HepG2 (cell line): Measurements from ENCODE around the gene DLL4. TPM values are rescaled to one million over a fixed set of nuclear protein-coding genes. Genes with fewer than 3 reads are reported as not detected.

ENCODE experiments used
- AGO1 ChIP-seq: fragments of 200-400 bp; formaldehyde crosslinking; IDR thresholded peaks from 2 replicates; pipeline ENCODE4 v1.6.1; 2017; ENCODE audit warnings: mild to moderate bottlenecking, low read depth, low read length, moderate library complexity; ENCODE audit not compliant: poor library complexity, severe bottlenecking
- BCL6 ChIP-seq: IDR thresholded peaks from 2 replicates; pipeline ENCODE4 v1.6.1; 2016; ENCODE audit warnings: missing genetic modification reagents, missing compliant biosample characterization
- CHD4 ChIP-seq: fragments of 200-600 bp; sonication (generic); IDR thresholded peaks from 2 replicates; pipeline ENCODE4 v1.7.0; 2017; ENCODE audit warnings: mild to moderate bottlenecking, low read length, borderline replicate concordance
- EP300 ChIP-seq, 3 experiments: sonication (generic) in 1 of 3; formaldehyde crosslinking in 1 of 3; IDR thresholded peaks; 2 replicates each; pipeline versions ENCODE4 v1.5.1 to v1.6.1; 2011 to 2020; ENCODE audit warnings: low read depth in 2 of 3, low read length in 2 of 3, borderline replicate concordance in 1 of 3, improper control_type of control experiment in 1 of 3, mild to moderate bottlenecking in 1 of 3, missing genetic modification reagents in 1 of 3, moderate library complexity in 1 of 3
- ERF ChIP-seq: IDR thresholded peaks from 2 replicates; pipeline ENCODE4 v1.6.1; 2018; ENCODE audit warnings: missing biosample characterization, missing genetic modification reagents
- FOXO1 ChIP-seq: sonication (generic); formaldehyde crosslinking; IDR thresholded peaks from 2 replicates; pipeline ENCODE4 v1.4.0; 2020; ENCODE audit warnings: missing genetic modification reagents
- GTF2F1 ChIP-seq: fragments of 150-350 bp; IDR thresholded peaks from 2 replicates; pipeline ENCODE4 v1.6.1; 2014; ENCODE audit warnings: low read length
- HMG20A ChIP-seq: IDR thresholded peaks from 2 replicates; pipeline ENCODE4 v1.6.1; 2016; ENCODE audit warnings: borderline replicate concordance
- HOXD1 ChIP-seq: sonication (generic); formaldehyde crosslinking; IDR thresholded peaks from 2 replicates; pipeline ENCODE4 v1.5.0; 2020; ENCODE audit warnings: missing genetic modification reagents
- MTA3 ChIP-seq: sonication (generic); formaldehyde crosslinking; IDR thresholded peaks from 2 replicates; pipeline ENCODE4 v1.4.0; 2020; ENCODE audit warnings: missing genetic modification reagents
- NCOA2 ChIP-seq: sonication (generic); formaldehyde crosslinking; IDR thresholded peaks from 2 replicates; pipeline ENCODE4 v1.8.0; 2022; ENCODE audit warnings: inconsistent platforms
- NFE2 ChIP-seq: sonication (generic); formaldehyde crosslinking; IDR thresholded peaks from 2 replicates; pipeline ENCODE4 v1.4.0; 2020; ENCODE audit warnings: missing genetic modification reagents
- RAD21 ChIP-seq: fragments of 450-650 bp; formaldehyde crosslinking; IDR thresholded peaks from 2 replicates; pipeline ENCODE4 v1.5.0; 2020; ENCODE audit warnings: mild to moderate bottlenecking
- TSC22D2 ChIP-seq: sonication (generic); formaldehyde crosslinking; IDR thresholded peaks from 2 replicates; pipeline ENCODE4 v1.5.1; 2020; ENCODE audit warnings: missing genetic modification reagents, mild to moderate bottlenecking, borderline replicate concordance
- ZNF317 ChIP-seq: sonication (generic); formaldehyde crosslinking; IDR thresholded peaks from 2 replicates; pipeline ENCODE4 v1.5.0; 2020; ENCODE audit warnings: mild to moderate bottlenecking, missing genetic modification reagents
- ZNF484 ChIP-seq: sonication (generic); formaldehyde crosslinking; IDR thresholded peaks from 2 replicates; pipeline ENCODE4 v1.5.1; 2020; ENCODE audit warnings: mild to moderate bottlenecking, low read depth, missing genetic modification reagents, borderline replicate concordance
- ZNF569 ChIP-seq: sonication (generic); formaldehyde crosslinking; IDR thresholded peaks from 2 replicates; pipeline ENCODE4 v1.5.0; 2020; ENCODE audit warnings: mild to moderate bottlenecking, missing genetic modification reagents, moderate library complexity, borderline replicate concordance
- ZNF605 ChIP-seq: sonication (generic); formaldehyde crosslinking; IDR thresholded peaks from 2 replicates; pipeline ENCODE4 v1.8.0; 2022; ENCODE audit warnings: mild to moderate bottlenecking, missing genetic modification reagents
- ZNF7 ChIP-seq: IDR thresholded peaks from 2 replicates; pipeline ENCODE4 v1.6.1; 2016; ENCODE audit warnings: missing biosample characterization, missing genetic modification reagents
- ZNF773 ChIP-seq: sonication (generic); formaldehyde crosslinking; IDR thresholded peaks from 2 replicates; pipeline ENCODE4 v1.4.0; 2020; ENCODE audit warnings: missing genetic modification reagents, borderline replicate concordance
- ZNF816 ChIP-seq: sonication (generic); formaldehyde crosslinking; IDR thresholded peaks from 2 replicates; pipeline ENCODE4 v1.8.0; 2022; ENCODE audit warnings: missing genetic modification reagents, mild to moderate bottlenecking, borderline replicate concordance
- polyA plus RNA-seq, 8 experiments: library from polyadenylated mRNA; depleted of rRNA in 3 of 8; stranded (reverse) in 7 of 8; unstranded in 1 of 8; fragments of >200 nt; fragmentation: Illumina TruSeq in 4 of 8; extraction: Trizol in 4 of 8; gene quantifications; 2 replicates each; pipeline versions ENCODE4 v1.2.1 to v1.2.3, GENCODE V29; 2011 to 2016; ENCODE audit warnings: low read depth in 4 of 8, missing spikeins in 1 of 8, mixed read lengths in 1 of 8; ENCODE audit not compliant: insufficient read depth in 1 of 8
- total RNA-seq, 5 experiments: library from RNA; depleted of rRNA; stranded (reverse); fragments of >200 nt; fragmentation: Illumina TruSeq; extraction: Trizol; gene quantifications; 2 replicates each; pipeline ENCODE4 v1.2.3, GENCODE V29; 2016; ENCODE audit warnings: low read depth in 1 of 5
- TF ChIP-seq, protein P1 (sequence below): sonication (generic); formaldehyde crosslinking; IDR thresholded peaks from 2 replicates; pipeline ENCODE4 v1.4.0; 2020; ENCODE audit warnings: missing genetic modification reagents, mild to moderate bottlenecking, borderline replicate concordance
- TF ChIP-seq, protein P2 (sequence below): sonication (generic); formaldehyde crosslinking; IDR thresholded peaks from 2 replicates; pipeline ENCODE4 v1.4.0; 2020; ENCODE audit warnings: mild to moderate bottlenecking, missing genetic modification reagents
- TF ChIP-seq, protein P3 (sequence below): sonication (generic); formaldehyde crosslinking; IDR thresholded peaks from 2 replicates; pipeline ENCODE4 v1.4.0; 2020; ENCODE audit warnings: mild to moderate bottlenecking, missing genetic modification reagents

Gene DLL4
- total and polyA plus RNA-seq, 2 of the 13 experiments (the other 11 are each of a cell fraction or from before 2014, with no cell fraction given), result 0.20 to 0.25 TPM

DNA sequence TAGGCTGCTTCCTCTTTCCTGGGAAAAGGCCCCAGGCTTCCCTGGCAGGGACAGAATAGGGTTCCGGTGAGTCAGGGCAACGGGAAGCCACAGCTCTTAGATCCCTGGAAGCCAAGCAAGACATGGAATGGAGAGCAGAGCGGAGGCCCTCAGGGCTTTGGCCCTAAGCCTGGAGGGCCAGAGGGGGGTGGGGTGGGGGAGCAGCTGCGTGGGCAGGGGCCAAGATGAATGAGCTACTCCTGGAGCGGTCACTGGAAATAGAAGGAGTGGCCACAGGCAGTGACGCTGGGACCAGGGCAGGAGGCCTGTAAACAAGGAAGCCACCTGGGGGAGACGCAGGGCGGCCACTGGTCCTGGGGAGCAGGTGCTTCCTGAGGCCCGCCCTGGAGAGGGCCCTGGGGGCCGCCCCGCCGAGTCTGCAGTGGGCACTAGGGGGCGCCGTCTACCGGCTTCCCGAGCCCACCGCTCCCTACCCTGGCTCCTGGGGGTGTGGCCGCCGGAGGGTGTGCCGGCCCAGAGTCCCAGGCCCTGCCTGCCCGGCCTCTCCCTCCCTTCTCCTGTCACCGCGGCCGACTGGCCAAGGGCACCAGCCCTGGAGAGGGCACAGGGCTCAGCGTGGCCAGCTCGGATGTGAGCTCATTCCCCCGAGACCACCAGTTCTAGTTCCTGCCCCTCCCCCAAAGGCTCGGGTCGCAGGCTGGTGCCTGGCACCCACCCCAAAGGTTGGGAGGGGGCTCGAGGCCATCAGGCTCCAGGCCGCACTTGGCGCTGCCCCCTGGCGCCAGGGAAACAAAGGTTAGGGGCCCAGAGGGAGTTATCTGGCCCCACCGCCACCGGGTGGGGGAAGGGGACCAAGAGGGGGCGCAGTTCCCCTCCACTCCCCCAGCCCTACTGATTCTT is 22.8 kb upstream of the DLL4 start (continued):
- no peak for TF ChIP-seq ZNF7 (CRISPR knock-in tag)
- peak; percentile 58 for TF ChIP-seq AGO1
- peak; percentile 59; the same call in 1 of the 2 replicates for TF ChIP-seq ERF (CRISPR knock-in tag)
- TF ChIP-seq, protein P1, sequence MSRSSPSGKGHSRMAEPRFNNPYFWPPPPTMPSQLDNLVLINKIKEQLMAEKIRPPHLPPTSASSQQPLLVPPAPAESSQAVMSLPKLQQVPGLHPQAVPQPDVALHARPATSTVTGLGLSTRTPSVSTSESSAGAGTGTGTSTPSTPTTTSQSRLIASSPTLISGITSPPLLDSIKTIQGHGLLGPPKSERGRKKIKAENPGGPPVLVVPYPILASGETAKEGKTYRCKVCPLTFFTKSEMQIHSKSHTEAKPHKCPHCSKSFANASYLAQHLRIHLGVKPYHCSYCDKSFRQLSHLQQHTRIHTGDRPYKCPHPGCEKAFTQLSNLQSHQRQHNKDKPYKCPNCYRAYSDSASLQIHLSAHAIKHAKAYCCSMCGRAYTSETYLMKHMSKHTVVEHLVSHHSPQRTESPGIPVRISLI (CRISPR knock-in tag), result no peak
- no peak for TF ChIP-seq FOXO1 (CRISPR knock-in tag)
- TF ChIP-seq ZNF605 (CRISPR knock-in tag), result no peak
- TF ChIP-seq NFE2 (CRISPR knock-in tag), result no peak
- TF ChIP-seq ZNF484, result no peak
- TF ChIP-seq MTA3, result no peak
- no peak for TF ChIP-seq TSC22D2 (CRISPR knock-in tag)
- no peak for TF ChIP-seq GTF2F1
- no peak for TF ChIP-seq ZNF816 (CRISPR knock-in tag)
- TF ChIP-seq RAD21 (CRISPR knock-in tag), result peak; percentile 97
- no peak for TF ChIP-seq BCL6 (CRISPR knock-in tag)
- no peak for TF ChIP-seq HMG20A
- TF ChIP-seq NCOA2 (CRISPR knock-in tag), result no peak
- TF ChIP-seq ZNF773 (CRISPR knock-in tag), result no peak
- TF ChIP-seq, protein P2, sequence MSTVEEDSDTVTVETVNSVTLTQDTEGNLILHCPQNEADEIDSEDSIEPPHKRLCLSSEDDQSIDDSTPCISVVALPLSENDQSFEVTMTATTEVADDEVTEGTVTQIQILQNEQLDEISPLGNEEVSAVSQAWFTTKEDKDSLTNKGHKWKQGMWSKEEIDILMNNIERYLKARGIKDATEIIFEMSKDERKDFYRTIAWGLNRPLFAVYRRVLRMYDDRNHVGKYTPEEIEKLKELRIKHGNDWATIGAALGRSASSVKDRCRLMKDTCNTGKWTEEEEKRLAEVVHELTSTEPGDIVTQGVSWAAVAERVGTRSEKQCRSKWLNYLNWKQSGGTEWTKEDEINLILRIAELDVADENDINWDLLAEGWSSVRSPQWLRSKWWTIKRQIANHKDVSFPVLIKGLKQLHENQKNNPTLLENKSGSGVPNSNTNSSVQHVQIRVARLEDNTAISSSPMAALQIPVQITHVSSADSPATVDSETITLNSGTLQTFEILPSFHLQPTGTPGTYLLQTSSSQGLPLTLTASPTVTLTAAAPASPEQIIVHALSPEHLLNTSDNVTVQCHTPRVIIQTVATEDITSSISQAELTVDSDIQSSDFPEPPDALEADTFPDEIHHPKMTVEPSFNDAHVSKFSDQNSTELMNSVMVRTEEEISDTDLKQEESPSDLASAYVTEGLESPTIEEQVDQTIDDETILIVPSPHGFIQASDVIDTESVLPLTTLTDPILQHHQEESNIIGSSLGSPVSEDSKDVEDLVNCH (CRISPR knock-in tag), result no peak
- no peak for TF ChIP-seq ZNF317
- no peak for TF ChIP-seq CHD4
- TF ChIP-seq, protein P3, sequence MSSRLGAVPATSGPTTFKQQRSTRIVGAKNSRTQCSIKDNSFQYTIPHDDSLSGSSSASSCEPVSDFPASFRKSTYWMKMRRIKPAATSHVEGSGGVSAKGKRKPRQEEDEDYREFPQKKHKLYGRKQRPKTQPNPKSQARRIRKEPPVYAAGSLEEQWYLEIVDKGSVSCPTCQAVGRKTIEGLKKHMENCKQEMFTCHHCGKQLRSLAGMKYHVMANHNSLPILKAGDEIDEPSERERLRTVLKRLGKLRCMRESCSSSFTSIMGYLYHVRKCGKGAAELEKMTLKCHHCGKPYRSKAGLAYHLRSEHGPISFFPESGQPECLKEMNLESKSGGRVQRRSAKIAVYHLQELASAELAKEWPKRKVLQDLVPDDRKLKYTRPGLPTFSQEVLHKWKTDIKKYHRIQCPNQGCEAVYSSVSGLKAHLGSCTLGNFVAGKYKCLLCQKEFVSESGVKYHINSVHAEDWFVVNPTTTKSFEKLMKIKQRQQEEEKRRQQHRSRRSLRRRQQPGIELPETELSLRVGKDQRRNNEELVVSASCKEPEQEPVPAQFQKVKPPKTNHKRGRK (CRISPR knock-in tag), result no peak
- no peak for TF ChIP-seq ZNF569 (CRISPR knock-in tag)
- TF ChIP-seq EP300 (IDR thresholded peaks at IDR 0.05; ENCODE audit: low read depth in 2 of 2, low read length in 2 of 2), result no peak
- no peak for TF ChIP-seq EP300 (CRISPR knock-in tag; IDR thresholded peaks at IDR 0.05; ENCODE audit: borderline replicate concordance)
- TF ChIP-seq HOXD1 (CRISPR knock-in tag), result peak; percentile 68; the same call in 1 of the 2 replicates
